Karpas-422 (cell line): ENCODE measurements around the gene PRSS27. TPM values are rescaled to one million over a fixed set of nuclear protein-coding genes. Genes with fewer than 3 reads are reported as not detected.

Experiments
- DNase-seq: peaks from one replicate; pipeline ENCODE4 v3.0.0-alpha.2; 2015
- H2AFZ ChIP-seq: fragments of 200-600 bp; sonication (generic); 2 replicates; pipeline ENCODE4 v1.6.1; 2014; ENCODE audit warnings: antibody characterized with exemption, low read length, mixed read lengths
- H3K27ac ChIP-seq: fragments of 200-600 bp; sonication (generic); 2 replicates; pipeline ENCODE4 v1.5.1; 2014; ENCODE audit warnings: mild to moderate bottlenecking, low read length, moderate library complexity
- H3K27me3 ChIP-seq: fragments of 200-600 bp; sonication (generic); 2 replicates; pipeline ENCODE4 v1.6.1; 2014; ENCODE audit warnings: low read length, mixed read lengths
- H3K36me3 ChIP-seq: fragments of 200-600 bp; sonication (generic); 2 replicates; pipeline ENCODE4 v1.6.1; 2014; ENCODE audit warnings: low read length, mixed read lengths; ENCODE audit not compliant: insufficient read depth
- H3K4me1 ChIP-seq: fragments of 200-600 bp; sonication (generic); 2 replicates; pipeline ENCODE4 v1.6.1; 2014; ENCODE audit warnings: mild to moderate bottlenecking, low read length, mixed read lengths
- H3K4me2 ChIP-seq: fragments of 200-600 bp; sonication (generic); 2 replicates; pipeline ENCODE4 v1.6.1; 2014; ENCODE audit warnings: low read length, low read depth, mild to moderate bottlenecking; ENCODE audit not compliant: poor library complexity, severe bottlenecking
- H3K4me3 ChIP-seq: fragments of 200-600 bp; sonication (generic); 2 replicates; pipeline ENCODE4 v1.5.1; 2014; ENCODE audit warnings: mild to moderate bottlenecking, antibody characterized with exemption, low read length, mixed read lengths
- H3K79me2 ChIP-seq: fragments of 200-600 bp; sonication (generic); 2 replicates; pipeline ENCODE4 v1.6.1; 2014; ENCODE audit warnings: mild to moderate bottlenecking, low read length, mixed read lengths
- H3K9ac ChIP-seq: fragments of 200-600 bp; sonication (generic); 2 replicates; pipeline ENCODE4 v1.6.0; 2014; ENCODE audit warnings: low read length
- H3K9me2 ChIP-seq: fragments of 200-600 bp; sonication (generic), shearing (Covaris generic); replicated peaks from 2 replicates; pipeline ENCODE4 v1.6.0; 2014; ENCODE audit warnings: mild to moderate bottlenecking, low read length, moderate library complexity; ENCODE audit not compliant: insufficient read depth
- H3K9me3 ChIP-seq: fragments of 300-700, 200-600 bp; sonication (generic); 2 replicates; pipeline ENCODE4 v1.6.1; 2014; ENCODE audit warnings: low read length, mixed read lengths
- H4K20me1 ChIP-seq: fragments of 200-600 bp; sonication (generic); 2 replicates; pipeline ENCODE4 v1.6.1; 2014; ENCODE audit warnings: mild to moderate bottlenecking, antibody characterized with exemption, low read length, low read depth; ENCODE audit not compliant: insufficient read depth
- total RNA-seq: library from RNA; depleted of rRNA; stranded (reverse); fragments of >200 nt; shearing (Covaris generic); gene quantifications from 2 replicates; pipeline ENCODE4 v1.2.3, GENCODE V29; 2014; ENCODE audit warnings: low replicate concordance

The PRSS27 gene
- total RNA-seq, 1 experiment from 2014 or later, result 1.4 TPM

DNA sequence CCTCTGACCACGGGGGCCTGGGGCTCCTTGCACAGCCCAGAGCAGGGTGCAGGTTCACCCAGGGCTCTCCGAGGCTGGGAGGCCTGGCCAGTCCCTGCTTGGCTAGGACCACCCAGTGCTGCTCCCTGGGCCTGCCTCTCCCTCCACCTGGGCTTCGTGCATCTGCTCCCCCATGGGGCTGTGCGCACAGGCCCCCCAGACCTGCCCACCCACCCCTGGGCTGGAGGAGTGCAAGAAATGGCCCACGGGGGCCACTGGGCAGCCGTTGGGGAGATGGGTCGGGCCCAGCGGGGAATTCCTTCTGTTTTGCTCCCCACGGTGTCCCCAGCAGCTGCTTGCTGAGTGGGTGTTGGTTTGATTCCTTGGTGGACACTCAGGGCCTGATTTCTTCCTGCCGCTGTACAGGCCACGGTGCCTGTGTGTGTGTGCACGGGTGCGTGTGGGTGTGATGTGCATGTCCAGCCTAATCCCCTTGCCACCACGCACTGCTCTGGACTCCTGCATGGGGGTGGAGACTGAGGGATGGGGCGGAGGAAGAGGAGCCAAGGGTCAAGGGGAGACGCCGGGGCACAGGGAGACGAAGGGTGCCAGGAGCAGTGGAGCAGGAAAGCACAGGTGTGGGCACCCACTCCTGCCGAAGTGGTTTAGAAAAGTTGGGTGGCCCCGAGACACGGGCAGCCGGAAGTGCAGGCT, 8.5 kb downstream of the PRSS27 start:
- H2AFZ ChIP-seq, result no peak overlapping the region
- peaks cover 8% of the 10 kb centered on the region; the same call in 1 of the 2 replicates for H4K20me1 ChIP-seq
- no peak overlapping the region for H3K27ac ChIP-seq
- no peak overlapping the region for H3K9ac ChIP-seq
- H3K36me3 ChIP-seq, result no peaks in the 10 kb centered on the region
- no peak overlapping the region for H3K4me2 ChIP-seq
- no peaks in the 10 kb centered on the region for H3K27me3 ChIP-seq
- peaks cover 10% of the 10 kb centered on the region for H3K4me1 ChIP-seq
- no peaks in the 10 kb centered on the region for H3K9me3 ChIP-seq
- no peak overlapping the region for H3K4me3 ChIP-seq
- DNase-seq, result no peak
- H3K9me2 ChIP-seq, result no peaks in the 10 kb centered on the region
- H3K79me2 ChIP-seq, result no peaks in the 10 kb centered on the region

GRCh38 chr16:2710711-2711231, 9.3 kb downstream of the PRSS27 start:
- H2AFZ ChIP-seq, result no peak overlapping the region
- H4K20me1 ChIP-seq, result peaks cover 8% of the 10 kb centered on the region; the same call in 1 of the 2 replicates
- H3K27ac ChIP-seq, result no peak overlapping the region
- no peaks in the 10 kb centered on the region for H3K27me3 ChIP-seq
- H3K4me2 ChIP-seq, result no peak overlapping the region
- no peaks in the 10 kb centered on the region for H3K9me2 ChIP-seq
- H3K4me3 ChIP-seq, result no peak overlapping the region
- H3K9me3 ChIP-seq, result no peaks in the 10 kb centered on the region
- H3K36me3 ChIP-seq, result no peaks in the 10 kb centered on the region
- peaks cover 6% of the 10 kb centered on the region for H3K4me1 ChIP-seq
- no peak overlapping the region for H3K9ac ChIP-seq
- no peak for DNase-seq
- no peaks in the 10 kb centered on the region for H3K79me2 ChIP-seq

GRCh38 chr16:2710021-2710710, 9.9 kb downstream of the PRSS27 start:
- Histone ChIP-seq H3K27me3 (no peaks in the 10 kb centered on the region), H3K9me3 (no peaks in the 10 kb centered on the region), H3K27ac (no peak overlapping the region), H3K4me2 (no peak overlapping the region), H3K9me2 (no peaks in the 10 kb centered on the region), H4K20me1 (peaks cover 7% of the 10 kb centered on the region; the same call in 1 of the 2 replicates), H3K79me2 (no peaks in the 10 kb centered on the region), H3K4me3 (no peak overlapping the region), H2AFZ (no peak overlapping the region), H3K4me1 (peaks cover 1% of the 10 kb centered on the region; the same call in 1 of the 2 replicates), H3K36me3 (no peaks in the 10 kb centered on the region), H3K9ac (no peak overlapping the region)
- DNase-seq, result no peak

GRCh38 chr16:2709588-2709984, 10.4 kb downstream of the PRSS27 start:
- Histone ChIP-seq H3K9me2 (no peaks in the 10 kb centered on the region), H3K4me3 (no peak overlapping the region), H4K20me1 (peaks cover 3% of the 10 kb centered on the region; the same call in 1 of the 2 replicates), H3K9me3 (no peaks in the 10 kb centered on the region), H2AFZ (no peak overlapping the region), H3K4me2 (no peak overlapping the region), H3K36me3 (no peaks in the 10 kb centered on the region), H3K4me1 (no peaks in the 10 kb centered on the region), H3K9ac (no peak overlapping the region), H3K27me3 (no peaks in the 10 kb centered on the region), H3K79me2 (no peaks in the 10 kb centered on the region), H3K27ac (no peak overlapping the region)
- DNase-seq, result no peak

DNA sequence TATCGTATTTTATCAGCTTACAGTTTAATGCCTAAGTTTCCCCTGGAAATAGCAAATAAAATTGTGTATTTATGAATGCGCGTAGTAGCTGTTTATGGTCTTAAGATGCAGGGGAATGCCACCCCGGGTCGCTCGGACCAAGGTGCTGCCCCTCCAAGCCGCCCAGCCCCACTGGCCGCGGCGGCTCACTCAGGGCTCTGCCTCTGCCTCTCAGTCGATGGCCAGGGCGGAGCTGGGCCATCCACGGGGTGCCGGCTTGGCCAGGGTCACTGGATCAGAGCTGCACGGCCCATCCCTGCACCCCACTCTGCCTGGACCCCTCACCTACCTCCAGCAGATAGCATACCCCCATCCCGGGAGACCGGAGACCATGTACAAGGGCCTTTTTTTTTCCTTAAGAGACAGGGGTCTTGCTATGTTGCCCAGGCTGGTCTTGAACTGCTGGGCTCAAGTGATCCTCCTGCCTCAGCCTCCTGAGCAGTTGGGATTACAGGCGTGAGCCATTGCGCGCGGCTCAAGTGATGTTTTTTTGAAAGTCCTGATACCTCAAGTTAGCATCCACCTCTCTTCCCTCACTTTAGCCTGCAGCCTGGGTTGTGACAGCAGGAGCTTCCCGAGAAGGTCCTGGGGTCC, 11.0 kb downstream of the PRSS27 start:
- Histone ChIP-seq H3K36me3 (no peaks in the 10 kb centered on the region), H3K4me1 (no peaks in the 10 kb centered on the region), H2AFZ (no peak overlapping the region), H3K9me2 (no peaks in the 10 kb centered on the region), H3K9me3 (no peaks in the 10 kb centered on the region), H3K79me2 (no peaks in the 10 kb centered on the region), H3K4me2 (no peak overlapping the region), H4K20me1 (peaks cover 3% of the 10 kb centered on the region; the same call in 1 of the 2 replicates), H3K4me3 (no peak overlapping the region), H3K9ac (no peak overlapping the region), H3K27me3 (no peaks in the 10 kb centered on the region), H3K27ac (no peak overlapping the region)
- no peak for DNase-seq

DNA sequence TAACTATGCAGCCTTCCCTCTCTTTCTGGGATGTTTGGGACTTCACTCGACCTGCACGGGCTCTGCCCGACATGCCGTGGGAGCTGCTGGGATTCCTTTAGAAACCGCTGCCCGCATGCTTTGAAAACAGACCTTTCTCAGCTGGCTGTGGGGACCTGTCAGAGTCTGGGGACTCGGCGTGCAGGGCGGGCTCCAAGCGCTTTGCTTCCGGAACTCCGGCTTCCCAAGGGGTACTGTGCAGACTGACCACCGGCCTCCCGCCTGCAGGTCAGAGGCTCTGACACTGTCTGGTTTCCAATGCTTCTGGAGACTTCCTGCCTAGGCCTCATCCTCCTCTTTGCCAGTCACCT, 11.8 kb downstream of the PRSS27 start:
- peaks cover 3% of the 10 kb centered on the region; the same call in 1 of the 2 replicates for H4K20me1 ChIP-seq
- no peak overlapping the region for H3K4me3 ChIP-seq
- DNase-seq, result no peak

DNA sequence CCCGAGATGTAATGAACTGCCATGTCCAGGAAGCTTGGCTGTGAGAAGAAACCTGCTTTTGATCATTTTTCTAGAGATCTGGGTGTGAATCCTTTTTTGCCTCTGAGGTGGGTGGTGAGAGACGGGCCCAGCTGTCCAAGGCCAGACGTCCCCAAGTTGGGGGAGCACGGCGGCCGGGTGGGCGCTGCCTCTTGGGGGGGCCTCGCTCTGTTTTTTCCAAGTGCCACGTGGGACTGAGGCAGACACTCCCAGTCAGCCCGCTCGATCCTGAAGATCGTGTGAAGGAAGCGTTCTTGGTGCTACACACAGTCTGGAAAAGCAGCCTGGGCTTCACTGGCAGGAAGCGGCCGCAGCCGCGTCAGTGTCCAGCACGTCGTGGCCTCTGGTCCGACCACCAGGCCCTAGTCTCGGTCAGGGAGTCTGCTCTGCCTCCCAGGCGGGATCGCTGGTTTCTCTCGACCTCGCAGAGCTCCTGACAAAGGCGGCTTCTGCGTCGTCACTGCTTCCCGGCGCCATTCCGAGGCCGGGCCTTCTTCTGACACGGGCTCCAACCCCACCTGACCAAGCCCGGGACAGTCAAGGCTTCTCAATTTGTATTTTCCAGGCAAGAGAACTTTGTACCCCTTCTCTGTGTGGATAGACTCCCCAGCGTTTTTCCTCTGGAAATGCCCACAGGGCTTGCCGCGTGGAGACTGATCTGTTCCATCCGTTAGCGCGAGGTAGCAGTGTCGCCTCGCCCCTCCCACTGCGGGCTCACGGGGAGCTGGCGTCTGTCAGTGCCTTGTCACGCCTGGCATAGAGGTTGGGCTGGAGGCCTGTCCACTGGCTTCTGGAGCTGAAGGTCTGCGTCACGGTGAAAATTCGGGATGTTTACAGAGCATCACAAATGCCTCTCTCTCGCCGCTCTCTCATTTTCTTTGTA, 12.4 kb downstream of the PRSS27 start:
- no peaks in the 10 kb centered on the region for H3K27me3 ChIP-seq
- no peak overlapping the region for H3K27ac ChIP-seq
- no peaks in the 10 kb centered on the region for H3K4me1 ChIP-seq
- peaks cover 3% of the 10 kb centered on the region; the same call in 1 of the 2 replicates for H4K20me1 ChIP-seq
- no peak for DNase-seq
- no peaks in the 10 kb centered on the region for H3K9me3 ChIP-seq
- H3K9ac ChIP-seq, result no peak overlapping the region
- H3K79me2 ChIP-seq, result no peaks in the 10 kb centered on the region
- H3K4me3 ChIP-seq, result no peak overlapping the region
- no peak overlapping the region for H2AFZ ChIP-seq
- no peak overlapping the region for H3K4me2 ChIP-seq
- H3K36me3 ChIP-seq, result no peaks in the 10 kb centered on the region
- no peaks in the 10 kb centered on the region for H3K9me2 ChIP-seq

More for the DNA sequence above, 11.8 kb downstream of the PRSS27 start:
- H3K9ac ChIP-seq, result no peak overlapping the region
- no peak overlapping the region for H3K27ac ChIP-seq
- no peaks in the 10 kb centered on the region for H3K9me2 ChIP-seq
- no peaks in the 10 kb centered on the region for H3K36me3 ChIP-seq
- H3K27me3 ChIP-seq, result no peaks in the 10 kb centered on the region
- no peak overlapping the region for H2AFZ ChIP-seq
- no peaks in the 10 kb centered on the region for H3K4me1 ChIP-seq
- no peaks in the 10 kb centered on the region for H3K9me3 ChIP-seq
- H3K79me2 ChIP-seq, result no peaks in the 10 kb centered on the region
- no peak overlapping the region for H3K4me2 ChIP-seq
